Measurements from ENCODE around the gene IL17C.
"Not testable (repeated sequence)": the region's sequence is repeated elsewhere in the genome, so short reads cannot be mapped to it uniquely, and the experiment has no call there.

The IL17C gene

DNA sequence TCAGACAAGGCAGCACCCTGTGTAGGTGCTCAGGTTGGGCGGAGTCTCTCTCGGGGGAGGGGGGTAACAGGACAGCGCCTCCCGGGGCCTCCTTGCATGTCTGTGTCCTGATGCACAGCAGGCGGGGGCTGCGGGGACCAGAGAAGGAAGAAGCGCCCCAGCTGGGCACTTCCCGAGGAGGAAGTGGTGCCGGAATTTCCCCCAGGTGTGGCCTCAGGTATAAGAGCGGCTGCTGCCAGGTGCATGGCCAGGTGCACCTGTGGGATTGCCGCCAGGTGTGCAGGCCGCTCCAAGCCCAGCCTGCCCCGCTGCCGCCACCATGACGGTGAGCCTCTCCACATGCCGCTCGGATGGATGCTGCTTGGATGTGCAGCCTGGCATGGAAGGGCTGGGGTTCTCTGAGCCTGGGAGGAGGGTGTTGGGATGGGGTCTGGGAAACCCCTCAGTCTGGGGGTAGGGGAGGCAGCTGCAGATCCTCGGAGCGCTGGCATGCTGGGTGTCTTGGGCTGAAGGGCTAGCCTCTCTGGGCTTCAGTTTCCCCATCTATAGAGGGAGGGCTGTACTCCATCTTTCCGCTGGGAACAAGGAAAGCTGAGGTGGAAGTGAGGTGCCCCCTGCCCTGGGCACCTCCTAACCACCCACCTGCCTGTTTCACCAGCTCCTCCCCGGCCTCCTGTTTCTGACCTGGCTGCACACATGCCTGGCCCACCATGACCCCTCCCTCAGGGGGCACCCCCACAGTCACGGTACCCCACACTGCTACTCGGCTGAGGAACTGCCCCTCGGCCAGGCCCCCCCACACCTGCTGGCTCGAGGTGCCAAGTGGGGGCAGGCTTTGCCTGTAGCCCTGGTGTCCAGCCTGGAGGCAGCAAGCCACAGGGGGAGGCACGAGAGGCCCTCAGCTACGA is at the start of gene IL17C:
IL17C (plus strand) TSS at position 250 of the 908 bp plus-strand sequence; CDS start at position 320, 70 bp downstream.
- peak; percentile 26 to 80 for DNase-seq

GRCh38 chr16:88588754-88589153 is 49.6 kb upstream of the IL17C start:
- no peak for DNase-seq

DNA sequence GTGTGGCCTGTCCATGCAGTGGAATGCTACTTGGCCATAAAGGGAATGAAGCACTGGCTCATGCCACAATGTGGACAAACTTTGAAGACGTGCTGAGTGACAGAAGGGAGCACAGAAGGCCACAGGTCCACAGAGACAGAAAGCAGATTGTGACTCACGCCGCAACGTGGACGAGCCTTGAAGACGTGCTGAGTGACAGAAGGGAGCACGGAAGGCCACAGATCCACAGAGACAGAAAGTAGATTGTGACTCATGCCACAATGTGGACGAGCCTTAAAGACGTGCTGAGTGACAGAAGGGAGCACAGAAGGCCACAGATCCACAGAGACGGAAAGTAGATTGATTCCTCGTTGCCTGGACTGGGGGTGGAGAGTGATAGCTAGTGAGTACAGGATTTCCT is 48.9 kb upstream of the IL17C start:
- DNase-seq = no peak

DNA sequence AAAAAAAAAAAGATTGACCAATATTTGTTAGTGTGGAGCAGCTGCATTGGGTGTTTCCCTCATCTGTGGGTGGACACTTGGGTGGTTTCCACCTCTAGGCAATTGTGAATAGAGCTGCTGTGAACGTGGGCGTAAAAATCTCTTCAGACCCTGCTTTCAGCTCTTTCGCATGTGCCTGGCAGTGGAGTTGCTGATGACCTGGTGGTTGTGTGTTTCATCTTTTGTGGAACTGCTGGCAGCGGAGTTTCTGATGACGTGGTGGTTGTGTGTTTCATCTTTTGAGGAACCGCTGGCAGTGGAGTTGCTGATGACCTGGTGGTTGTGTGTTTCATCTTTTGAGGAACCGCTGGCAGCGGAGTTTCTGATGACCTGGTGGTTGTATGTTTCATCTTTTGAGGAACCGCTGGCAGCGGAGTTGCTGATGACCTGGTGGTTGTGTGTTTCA is 46.8 kb upstream of the IL17C start:
- DNase-seq = no peak

DNA sequence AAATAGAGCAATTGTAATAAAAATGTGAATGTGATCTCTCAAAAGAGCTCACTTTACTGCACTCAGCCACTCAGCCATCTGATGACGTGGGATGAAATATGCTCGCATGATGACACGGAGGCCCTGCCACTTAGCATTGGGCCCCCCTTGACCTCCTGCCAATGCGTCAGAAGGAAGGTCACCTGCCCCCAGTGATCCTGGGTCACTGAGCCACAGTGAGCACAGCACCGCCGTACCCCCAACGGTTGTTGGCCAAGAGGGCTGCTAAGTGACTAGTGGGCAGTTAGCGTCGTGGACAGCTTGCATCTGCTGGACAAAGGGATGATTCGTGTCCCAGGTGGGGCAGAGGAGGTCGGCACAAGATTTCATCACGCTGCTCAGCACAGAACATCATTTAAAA is 45.3 kb upstream of the IL17C start:
- no peak for DNase-seq

- no peak for DNase-seq
Measured at GRCh38 chr16:88593489-88593888, 44.9 kb upstream of the IL17C start.

GRCh38 chr16:88593910-88594309 is 44.5 kb upstream of the IL17C start:
- DNase-seq = no peak

GRCh38 chr16:88595101-88595500 is 43.3 kb upstream of the IL17C start:
- no peak for DNase-seq

DNA sequence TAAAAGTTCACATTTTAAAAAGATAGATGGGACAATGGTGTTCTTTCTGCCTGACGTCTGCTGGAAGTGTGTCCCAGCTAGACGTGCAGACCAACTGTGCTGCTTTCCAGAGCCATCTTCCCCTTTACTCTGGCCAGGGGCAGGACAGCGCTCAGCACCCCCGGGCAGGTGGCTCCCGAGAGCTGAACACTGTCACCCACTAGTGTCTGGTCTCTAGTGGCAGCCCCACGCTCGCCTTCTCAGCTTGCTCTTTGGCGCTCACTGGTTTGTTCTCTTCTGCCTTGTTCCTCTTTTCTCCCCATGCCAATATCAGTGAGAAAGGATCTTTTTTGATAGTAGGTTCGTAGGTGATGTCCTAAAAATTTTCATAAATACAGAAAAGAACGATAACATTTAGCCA is 42.5 kb upstream of the IL17C start:
- DNase-seq = no peak

- no peak for DNase-seq
Measured at GRCh38 chr16:88596483-88596882, 41.9 kb upstream of the IL17C start.

GRCh38 chr16:88597856-88598491 is 40.4 kb upstream of the IL17C start:
- no peak for DNase-seq

- no peak for DNase-seq
Measured at GRCh38 chr16:88599092-88599733, 39.2 kb upstream of the IL17C start.

GRCh38 chr16:88599825-88600538 is 38.4 kb upstream of the IL17C start:
- no peak for DNase-seq

GRCh38 chr16:88600539-88600896 is 37.9 kb upstream of the IL17C start:
- DNase-seq = no peak

DNA sequence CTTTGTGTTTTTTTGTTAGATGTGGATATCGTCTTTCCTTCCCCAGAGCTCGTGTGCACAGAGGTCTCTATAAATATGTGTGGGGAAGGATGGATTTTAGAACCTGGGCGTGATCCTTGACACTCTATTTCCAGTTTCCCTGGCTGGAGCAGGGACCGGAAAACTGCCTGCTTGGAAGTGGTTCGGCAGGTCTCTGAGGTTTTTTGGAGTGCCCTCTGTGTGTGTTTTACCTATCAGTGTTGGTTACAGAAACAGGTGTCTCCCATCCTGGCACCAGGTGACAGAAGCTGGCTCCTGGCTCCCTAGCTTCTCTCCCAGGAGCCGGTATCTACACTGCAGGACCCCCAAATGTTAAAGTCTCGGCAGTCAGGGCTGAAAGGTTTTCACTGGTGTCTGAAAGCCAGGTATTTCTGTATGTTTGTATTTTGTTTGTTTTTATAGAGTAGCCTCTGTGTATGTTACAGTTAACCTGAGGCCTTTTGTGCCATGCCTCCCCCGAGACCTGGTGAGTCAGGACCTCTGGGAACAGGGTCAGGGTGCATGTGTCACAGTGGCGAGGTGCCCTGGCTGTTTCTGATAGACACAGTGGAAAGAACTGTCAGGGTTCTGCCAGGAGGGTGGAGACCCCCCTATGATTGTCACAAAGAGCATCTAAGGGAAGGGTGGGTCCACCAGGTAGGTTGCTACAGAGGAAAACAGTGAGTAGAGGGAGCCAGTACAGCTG is 36.9 kb upstream of the IL17C start:
- DNase-seq = no peak

- DNase-seq = no peak
Measured at GRCh38 chr16:88602091-88602490, 36.3 kb upstream of the IL17C start.

DNA sequence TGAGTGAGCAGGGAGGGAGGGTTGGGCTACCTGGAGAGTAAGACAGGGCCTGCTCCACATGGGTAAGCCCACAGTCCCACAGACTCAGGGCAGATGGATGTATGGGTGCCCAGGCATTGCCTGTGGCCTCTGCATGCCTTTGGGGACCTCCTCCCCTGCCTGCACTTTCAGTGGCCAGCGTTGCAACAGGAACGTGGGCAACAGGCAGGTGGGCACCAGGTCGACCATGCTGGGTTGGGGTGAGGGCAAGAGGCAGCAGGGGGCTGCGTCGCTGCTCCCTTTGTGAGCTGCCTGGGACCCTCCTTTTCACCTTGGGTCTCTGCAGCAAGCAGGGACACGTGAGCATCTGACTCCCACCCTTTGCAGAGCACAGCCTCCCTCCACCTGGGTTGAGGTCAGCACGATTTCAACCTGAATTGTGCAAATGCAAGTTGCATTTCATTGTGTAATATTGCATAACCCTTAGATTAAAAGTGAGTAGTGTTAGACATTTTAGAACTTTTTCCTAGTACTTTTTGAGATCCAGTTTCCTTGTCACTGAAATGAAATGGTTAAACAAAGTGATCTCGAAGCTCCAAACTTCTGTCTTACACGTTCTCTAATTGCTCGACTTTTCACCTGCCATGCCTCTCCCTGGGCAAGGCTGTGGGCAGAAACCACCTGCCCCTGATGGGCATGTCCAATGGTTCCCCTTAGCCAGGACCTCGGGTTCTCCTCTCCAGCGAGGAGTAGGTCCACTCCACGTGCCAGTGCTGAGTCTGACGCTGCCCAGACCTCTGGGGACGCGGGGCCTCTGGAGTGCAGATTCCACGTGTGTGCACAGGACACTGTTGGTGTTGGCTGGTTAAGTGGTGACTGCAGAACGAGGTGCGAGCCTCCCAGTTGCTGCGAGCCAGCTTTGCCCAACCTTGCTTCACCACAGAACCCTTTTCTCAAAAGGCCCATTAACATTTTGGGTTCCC is 32.9 kb upstream of the IL17C start:
- no peak for DNase-seq

- no peak for DNase-seq
Measured at GRCh38 chr16:88606148-88606757, 32.1 kb upstream of the IL17C start.

GRCh38 chr16:88608076-88608475 is 30.3 kb upstream of the IL17C start:
- no peak for DNase-seq

GRCh38 chr16:88609426-88609825 is 28.9 kb upstream of the IL17C start:
- DNase-seq = not testable (repeated sequence)

DNA sequence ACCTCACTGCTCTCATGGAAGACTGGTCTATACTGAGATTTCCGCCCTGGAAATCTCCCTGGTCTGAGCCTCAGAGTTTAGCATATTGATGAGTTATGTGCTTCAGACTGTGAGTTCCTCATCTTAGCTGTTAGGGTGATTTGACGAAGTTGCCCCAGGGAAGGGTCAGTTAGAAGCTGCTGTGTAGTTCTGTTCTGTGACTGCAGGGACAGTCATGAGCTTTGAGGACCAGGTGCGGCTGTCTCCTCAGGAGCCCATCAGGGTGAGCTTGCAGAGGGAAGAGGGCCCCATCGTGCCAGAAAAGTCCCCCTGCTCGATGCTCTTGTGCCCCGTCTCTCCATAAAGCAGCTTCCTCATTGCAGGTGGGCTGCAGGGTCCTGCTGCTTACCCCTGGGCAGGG is 28.3 kb upstream of the IL17C start:
- no peak for DNase-seq
